Measurements from ENCODE around the gene C16orf74.
A peak's percentile ranks its signal among the peaks of the same experiment; 100 is the strongest.

C16orf74 gene

DNA sequence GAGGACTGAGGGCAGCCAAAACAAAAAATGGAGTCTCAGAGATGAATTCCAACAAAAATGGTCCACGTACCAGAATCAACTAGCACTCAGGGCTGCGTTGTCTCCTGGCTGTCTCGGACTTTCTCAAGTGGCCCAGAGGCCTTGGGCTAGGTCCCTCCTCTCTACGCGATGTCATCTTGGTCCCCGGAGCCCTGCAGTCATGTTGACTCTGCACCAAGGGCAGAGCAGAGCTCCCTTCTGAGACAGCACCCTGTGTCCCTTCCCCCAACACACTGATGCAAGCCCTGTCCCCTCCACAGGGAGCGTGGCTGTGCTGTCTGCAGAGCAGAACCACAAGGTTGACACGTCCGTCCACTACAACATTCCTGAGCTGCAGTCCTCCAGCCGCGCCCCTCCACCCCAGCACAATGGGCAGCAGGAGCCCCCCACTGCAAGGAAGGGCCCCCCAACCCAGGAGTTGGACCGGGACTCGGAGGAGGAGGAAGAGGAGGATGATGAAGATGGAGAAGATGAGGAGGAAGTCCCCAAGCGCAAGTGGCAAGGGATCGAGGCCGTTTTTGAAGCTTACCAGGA lies 83.0 kb downstream of the C16orf74 start:
- DNase-seq, result peak; percentile 7

GRCh38 chr16:85667261-85667660 lies 83.6 kb downstream of the C16orf74 start:
- DNase-seq, result peak; percentile 9

DNA sequence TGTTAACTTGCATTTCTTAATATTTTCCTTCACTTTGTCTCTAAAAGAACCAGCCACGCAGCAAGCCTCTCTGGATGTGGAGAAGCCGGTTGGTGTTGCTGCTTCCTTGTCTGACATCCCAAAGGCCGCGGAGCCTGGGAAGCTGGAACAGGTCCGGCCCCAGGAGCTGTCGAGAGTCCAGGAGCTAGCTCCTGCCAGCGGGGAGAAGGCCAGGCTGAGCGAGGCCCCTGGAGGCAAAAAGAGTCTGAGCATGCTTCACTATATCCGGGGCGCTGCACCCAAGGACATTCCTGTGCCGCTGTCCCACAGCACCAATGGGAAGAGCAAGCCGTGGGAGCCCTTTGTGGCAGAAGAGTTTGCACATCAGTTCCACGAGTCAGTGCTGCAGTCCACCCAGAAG lies 85.0 kb downstream of the C16orf74 start:
- no peak for DNase-seq

GRCh38 chr16:85665373-85665740 lies 85.5 kb downstream of the C16orf74 start:
- no peak for DNase-seq

DNA sequence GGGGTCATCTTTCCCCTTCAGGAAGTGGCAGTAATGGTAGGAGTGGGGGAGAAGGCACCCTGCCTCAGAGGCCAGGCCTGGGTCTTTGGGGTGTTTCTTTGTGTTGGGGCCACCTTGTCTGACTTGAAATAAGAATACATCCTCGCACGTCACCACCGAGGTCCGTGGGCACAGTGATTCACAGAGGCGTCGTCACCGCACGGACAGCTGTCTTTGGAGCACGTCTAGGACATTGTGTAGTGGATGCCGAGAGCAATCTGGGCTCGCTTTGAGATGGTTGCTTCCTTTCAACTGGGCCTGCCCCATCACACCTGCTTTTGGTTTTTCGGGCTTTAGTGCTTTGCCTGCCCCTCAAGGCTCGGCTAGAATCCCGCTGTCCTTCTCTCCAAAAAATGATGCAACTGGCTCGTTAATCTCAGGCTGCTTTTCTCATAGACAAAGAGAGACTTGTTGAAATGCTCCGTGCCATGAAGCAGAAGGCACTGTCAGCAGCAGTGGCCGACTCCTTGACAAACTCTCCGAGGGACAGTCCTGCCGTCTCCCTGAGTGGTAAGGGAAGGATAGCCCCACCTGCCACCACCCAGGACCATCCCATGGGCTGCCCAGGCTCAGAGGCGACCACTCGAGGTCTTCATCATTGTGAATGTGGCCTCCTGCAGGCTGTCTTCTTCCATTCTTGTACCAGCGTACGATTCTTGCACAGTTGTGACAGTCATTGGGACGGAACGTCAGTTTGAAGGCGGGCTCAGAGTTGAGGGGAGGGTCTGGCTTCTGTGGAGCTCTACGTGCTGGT lies 86.1 kb downstream of the C16orf74 start:
- DNase-seq, result peak; percentile 14

DNA sequence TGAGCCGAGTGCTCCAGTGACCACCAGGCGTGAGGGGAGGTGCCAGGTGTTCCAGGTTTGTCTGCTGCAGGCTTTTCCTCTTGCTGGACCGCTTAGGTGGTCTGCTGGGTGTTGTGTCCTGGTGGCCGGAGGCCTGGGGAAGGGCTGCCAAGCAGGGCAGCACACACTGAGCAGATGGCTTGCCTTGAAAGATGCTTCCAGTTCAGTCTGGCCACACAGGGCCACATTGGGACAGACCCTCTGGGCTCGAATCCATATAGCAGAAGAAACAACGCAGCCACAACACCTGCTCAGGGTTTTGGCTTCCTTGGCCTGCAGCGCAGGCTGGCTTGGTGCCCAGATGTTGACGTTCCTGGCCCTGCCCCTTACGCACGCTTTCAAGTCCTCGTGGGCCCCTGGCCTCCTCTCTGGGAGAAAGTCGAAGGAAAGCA lies 87.0 kb downstream of the C16orf74 start:
- peak; percentile 15 for DNase-seq

GRCh38 chr16:85662976-85663830 lies 87.7 kb downstream of the C16orf74 start:
- peak; percentile 10 for DNase-seq

- no peak for DNase-seq
Observed at GRCh38 chr16:85662482-85662812, 88.4 kb downstream of the C16orf74 start.

GRCh38 chr16:85661740-85662481 lies 89.0 kb downstream of the C16orf74 start:
- DNase-seq, result peak; percentile 4

GRCh38 chr16:85660843-85661739 lies 89.8 kb downstream of the C16orf74 start:
- peak; percentile 17 for DNase-seq

- DNase-seq, result peak; percentile 50
Observed at GRCh38 chr16:85659805-85660511, 90.9 kb downstream of the C16orf74 start.

DNA sequence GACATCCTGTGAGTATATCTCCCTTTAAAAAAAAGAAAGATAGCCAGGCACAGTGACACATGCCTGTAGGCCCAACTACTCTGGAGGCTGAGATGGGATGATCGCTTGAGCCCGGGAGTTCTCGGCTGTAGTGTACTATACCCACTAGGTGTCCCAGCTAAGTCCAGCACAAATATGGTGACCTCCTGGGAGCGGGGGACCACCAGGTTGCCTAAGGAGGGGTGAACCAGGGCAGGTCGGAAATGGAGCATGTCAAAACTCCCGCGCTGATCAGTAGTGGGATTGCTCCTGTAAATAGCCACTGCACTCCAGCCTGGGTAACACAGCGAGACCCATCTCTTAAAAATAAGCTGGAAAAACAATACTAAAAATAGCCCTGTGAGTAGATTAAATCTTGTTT lies 91.6 kb downstream of the C16orf74 start:
- no peak for DNase-seq

DNA sequence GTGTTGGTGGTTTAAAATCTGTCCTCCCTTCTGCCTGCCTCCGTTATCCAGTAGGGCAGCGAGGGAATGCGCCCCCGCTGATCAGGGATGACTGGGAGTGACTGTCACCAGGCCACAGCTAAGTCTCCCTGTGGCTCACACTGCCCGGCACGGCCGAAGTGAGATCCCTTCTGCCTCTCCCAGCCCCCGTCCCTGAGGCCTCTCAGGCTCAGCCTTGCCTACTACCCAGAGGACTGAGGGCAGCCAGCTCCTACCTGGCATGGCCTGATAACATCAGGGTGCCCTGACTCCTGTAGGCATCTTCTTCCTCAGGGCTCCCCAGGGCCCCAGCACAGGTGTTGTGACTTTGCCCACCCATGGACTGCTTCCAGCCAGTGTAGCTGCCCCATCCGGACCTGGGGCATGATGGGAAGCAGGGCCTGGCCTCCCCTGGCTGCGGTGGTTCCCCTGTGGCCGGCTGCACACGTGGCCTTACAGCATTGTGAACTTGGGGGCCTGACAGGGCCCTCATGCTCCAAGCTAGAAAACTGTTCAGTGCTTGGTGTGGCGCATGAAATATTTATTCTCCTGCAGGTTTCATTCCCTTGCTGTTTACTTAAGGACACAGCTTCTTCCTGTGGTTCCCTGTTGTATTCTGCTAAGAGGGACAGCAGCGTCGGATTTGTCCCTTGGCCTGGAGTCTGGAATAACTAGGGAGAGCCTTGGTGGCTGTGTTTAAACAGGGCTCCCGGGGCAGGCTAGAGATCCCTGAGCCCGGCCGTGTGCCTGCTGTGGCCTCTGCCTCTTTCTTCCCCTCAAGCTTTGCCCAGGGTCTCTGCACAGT lies 92.2 kb downstream of the C16orf74 start:
- DNase-seq, result no peak

- DNase-seq, result no peak
Observed at GRCh38 chr16:85657996-85658395, 92.9 kb downstream of the C16orf74 start.
